ENCODE measurements around the gene EHD2.

The EHD2 gene

DNA sequence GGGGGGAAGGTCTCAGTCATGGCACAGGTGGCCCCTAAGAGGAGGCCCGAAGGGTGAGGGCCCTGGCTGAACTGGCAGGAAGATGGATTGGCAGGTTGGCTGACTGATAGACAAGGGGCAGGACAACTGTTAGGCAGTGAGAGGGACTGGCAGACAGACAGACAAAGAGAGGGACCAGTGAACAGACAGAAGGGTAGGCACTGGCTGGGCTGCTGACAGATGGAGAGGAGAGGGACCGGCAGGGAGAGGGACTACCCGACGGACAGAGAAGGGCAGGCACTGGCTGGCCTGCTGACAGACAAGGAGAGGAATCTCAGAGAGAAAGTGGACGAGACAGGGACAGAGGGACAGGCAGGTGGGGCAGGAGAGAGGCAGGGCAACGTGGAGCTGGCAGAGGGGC, 31.8 kb upstream of the EHD2 start:
- Mint-ChIP-seq H3K27ac (peak overlapping the region; percentile 46), H3K36me3 (peaks cover 29% of the 10 kb centered on the region), H3K4me1 (peaks cover 6% of the 10 kb centered on the region), H3K4me3 (no peak overlapping the region), H3K9me3 (no peaks in the 10 kb centered on the region)
- DNase-seq (ENCODE audit: low spot score in 2 of 2): no peak
- ATAC-seq: no peak

DNA sequence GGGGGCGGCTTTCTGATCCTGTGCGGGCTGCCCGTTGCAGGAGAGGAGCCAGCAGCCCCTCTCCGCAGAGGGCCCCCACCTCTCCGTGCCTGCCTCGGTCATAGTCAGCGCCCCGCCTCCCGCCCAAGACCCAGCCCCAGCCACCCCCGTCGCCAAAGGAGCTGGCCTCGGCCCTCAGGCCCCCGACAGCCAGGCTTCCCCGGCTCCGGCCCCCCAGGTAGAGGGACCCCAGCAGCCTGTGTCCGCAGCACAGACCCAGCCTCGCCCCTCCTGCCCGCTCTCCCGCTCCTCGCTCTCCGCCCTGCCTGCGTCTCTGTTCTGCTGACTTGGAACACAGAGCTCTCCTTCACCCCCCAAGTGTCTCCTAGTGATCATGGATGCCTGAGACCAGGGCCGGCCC, 31.3 kb upstream of the EHD2 start:
- Mint-ChIP-seq H3K9me3 (no peaks in the 10 kb centered on the region), H3K36me3 (peaks cover 27% of the 10 kb centered on the region)

DNA sequence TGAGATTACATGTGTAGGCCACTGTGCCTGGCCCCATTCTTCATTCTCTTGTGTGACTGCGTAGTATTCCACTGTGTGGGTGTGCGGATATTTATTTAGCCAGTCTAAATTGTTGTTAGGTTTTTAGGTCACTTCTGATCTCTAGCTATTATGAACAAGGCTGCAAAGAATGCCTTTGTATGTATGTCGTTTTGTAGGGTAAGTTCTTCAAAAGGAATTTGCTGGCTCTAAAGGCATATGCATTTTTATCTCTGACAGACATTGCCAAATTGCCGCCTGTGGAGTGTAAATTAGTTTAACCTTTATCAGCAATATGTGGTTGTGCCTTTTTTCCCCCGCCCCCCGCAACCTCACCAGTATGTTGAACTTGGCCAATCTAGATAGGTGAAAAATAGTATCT, 30.3 kb upstream of the EHD2 start:
- DNase-seq (ENCODE audit: low spot score in 2 of 2) (no peak), ATAC-seq (no peak)
- H3K4me3 Mint-ChIP-seq: no peak overlapping the region
- H3K36me3 Mint-ChIP-seq: peaks cover 23% of the 10 kb centered on the region
- H3K27ac Mint-ChIP-seq: no peak overlapping the region
- H3K9me3 Mint-ChIP-seq: no peaks in the 10 kb centered on the region
- H3K4me1 Mint-ChIP-seq: peaks cover 6% of the 10 kb centered on the region

More for the DNA sequence above, 31.3 kb upstream of the EHD2 start:
- no peak overlapping the region for H3K27ac Mint-ChIP-seq
- no peak overlapping the region for H3K4me3 Mint-ChIP-seq
- ATAC-seq (no peak), DNase-seq (ENCODE audit: low spot score in 2 of 2) (no peak)
- peaks cover 6% of the 10 kb centered on the region for H3K4me1 Mint-ChIP-seq

DNA sequence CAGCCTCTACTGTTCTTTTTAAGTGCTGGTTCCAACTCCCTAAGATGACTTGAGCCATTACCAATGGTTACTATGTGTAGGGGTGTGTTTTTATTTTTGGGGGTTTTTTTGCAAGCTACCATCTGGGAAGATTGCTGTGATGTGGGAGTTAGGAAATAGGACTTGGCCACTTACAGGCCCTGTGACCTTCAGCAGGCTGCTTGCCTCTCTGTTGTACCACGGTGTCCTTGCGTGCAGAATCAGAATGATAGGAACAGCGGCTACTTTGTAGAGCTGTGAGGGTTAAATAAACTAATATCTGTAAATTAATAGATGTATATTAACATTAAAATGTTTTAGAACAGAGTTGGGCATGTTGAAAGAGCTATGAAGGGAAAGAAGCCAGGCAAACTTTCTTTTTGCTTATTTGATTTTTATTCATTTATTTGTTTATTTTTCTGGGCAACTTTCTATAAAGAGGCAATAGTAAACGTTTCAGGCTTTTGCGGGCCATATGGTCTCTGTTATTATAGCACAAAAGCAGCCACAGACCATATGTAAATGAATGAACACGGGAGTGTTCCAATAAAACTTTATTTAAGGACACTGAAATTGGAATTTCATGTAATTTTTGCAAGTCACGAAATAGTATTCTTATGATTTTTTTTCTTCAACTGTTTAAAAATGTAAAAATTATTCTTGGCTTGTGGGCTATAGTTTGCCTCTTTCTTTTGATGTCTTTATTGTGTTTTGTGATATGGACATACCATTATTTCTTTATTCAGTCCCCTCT, 26.4 kb upstream of the EHD2 start:
- no peak for ATAC-seq
- H3K9me3 Mint-ChIP-seq: no peaks in the 10 kb centered on the region
- H3K4me1 Mint-ChIP-seq: no peaks in the 10 kb centered on the region
- no peak overlapping the region for H3K4me3 Mint-ChIP-seq
- peaks cover 6% of the 10 kb centered on the region for H3K36me3 Mint-ChIP-seq
- no peak for DNase-seq (ENCODE audit: low spot score in 2 of 2)
- H3K27ac Mint-ChIP-seq: peak overlapping the region; percentile 72

DNA sequence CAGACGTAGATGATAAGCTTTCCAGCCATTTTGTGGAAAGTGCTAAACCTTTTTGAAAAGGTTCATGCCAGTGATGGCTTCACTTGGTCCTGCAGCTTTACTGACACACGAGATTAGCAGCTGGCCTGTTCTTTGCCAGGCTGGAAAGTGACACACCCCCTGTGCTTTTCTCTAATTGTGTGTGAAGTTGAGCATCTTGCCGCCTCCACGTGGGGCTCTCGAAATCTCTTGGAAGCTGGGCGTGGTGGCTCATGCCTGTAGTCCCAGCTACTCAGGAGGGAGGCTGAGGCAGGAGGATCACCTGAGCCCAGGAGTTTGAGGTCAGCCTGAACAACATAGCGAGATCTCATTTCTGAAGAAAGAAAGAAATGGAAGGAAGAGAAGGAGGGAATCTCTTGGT, 25.3 kb upstream of the EHD2 start:
- H3K27ac Mint-ChIP-seq: peak overlapping the region; percentile 72
- DNase-seq (ENCODE audit: low spot score in 2 of 2): no peak
- ATAC-seq: no peak
- H3K4me3 Mint-ChIP-seq: no peak overlapping the region
- peaks cover 2% of the 10 kb centered on the region for H3K36me3 Mint-ChIP-seq
- peaks cover 2% of the 10 kb centered on the region for H3K4me1 Mint-ChIP-seq
- no peaks in the 10 kb centered on the region for H3K9me3 Mint-ChIP-seq

DNA sequence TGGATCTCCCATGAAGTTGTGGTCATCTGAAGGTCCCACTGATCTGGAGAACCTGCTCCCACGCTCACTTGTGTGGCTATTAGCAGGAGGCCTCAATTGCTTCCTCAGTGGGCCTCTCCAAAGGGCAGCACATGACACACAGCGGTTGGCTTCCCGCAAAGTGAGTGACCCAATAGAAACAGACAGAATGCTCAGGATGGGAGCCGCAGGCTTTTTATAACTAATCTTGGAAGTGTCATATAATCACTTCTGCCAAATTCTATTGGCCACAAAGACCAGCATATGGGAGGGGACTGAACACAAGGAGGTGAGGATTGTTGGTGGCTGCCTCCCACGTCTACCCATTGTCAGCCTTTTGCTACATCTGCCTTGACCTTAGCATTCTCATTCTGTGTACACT, 22.1 kb upstream of the EHD2 start:
- Mint-ChIP-seq H3K36me3 (peaks cover 4% of the 10 kb centered on the region), H3K4me1 (peaks cover 5% of the 10 kb centered on the region), H3K9me3 (no peaks in the 10 kb centered on the region), H3K27ac (no peak overlapping the region), H3K4me3 (no peak overlapping the region)
- no peak for ATAC-seq
- no peak for DNase-seq (ENCODE audit: low spot score in 2 of 2)

DNA sequence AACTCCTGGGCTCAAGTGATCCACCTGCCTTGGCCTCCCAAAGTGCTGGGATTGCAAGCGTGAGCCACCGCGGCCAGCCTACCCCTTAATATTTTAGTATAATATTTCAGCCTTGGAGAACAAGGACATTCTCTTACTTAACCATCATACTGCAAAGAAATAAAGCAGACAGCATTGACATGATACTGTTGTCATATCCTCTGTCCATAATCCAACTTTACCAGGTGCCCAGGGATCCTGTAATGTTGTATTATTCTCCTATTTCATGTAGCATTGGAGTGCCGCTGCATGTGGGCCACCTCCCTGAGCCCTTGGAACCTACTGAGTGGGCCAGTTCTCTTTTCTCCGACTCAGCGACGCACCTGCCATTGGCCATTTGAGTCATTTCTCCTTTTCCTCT, 21.4 kb upstream of the EHD2 start:
- ATAC-seq: no peak
- DNase-seq (ENCODE audit: low spot score in 2 of 2): no peak
- Mint-ChIP-seq H3K27ac (no peak overlapping the region), H3K4me3 (no peak overlapping the region), H3K36me3 (peaks cover 4% of the 10 kb centered on the region), H3K4me1 (peaks cover 5% of the 10 kb centered on the region), H3K9me3 (no peaks in the 10 kb centered on the region)

DNA sequence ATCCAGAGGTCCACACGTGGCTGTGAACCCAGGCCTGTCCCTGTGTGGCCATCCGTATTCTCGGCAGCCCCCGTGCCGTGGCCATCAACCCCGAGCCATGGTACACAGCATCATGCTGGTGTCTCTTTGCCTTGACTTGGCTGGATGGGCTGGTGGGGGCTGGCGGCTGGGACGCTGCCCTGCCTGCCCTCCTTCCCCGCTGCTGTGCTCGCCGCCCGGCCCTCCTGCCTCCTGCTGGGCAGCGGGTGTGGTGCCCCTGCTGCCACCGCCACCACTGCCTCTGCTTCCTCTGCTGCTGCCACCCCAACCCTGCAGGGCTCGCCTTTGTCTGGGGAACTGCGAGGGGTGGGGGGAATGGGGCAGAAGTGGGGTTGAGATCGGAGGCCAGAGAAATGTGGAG, 19.7 kb upstream of the EHD2 start:
- peaks cover 5% of the 10 kb centered on the region for H3K4me1 Mint-ChIP-seq
- no peak overlapping the region for H3K4me3 Mint-ChIP-seq
- peaks cover 4% of the 10 kb centered on the region for H3K36me3 Mint-ChIP-seq
- no peak for ATAC-seq
- H3K9me3 Mint-ChIP-seq: no peaks in the 10 kb centered on the region
- DNase-seq (ENCODE audit: low spot score in 2 of 2): no peak
- peak overlapping the region; percentile 74 for H3K27ac Mint-ChIP-seq

DNA sequence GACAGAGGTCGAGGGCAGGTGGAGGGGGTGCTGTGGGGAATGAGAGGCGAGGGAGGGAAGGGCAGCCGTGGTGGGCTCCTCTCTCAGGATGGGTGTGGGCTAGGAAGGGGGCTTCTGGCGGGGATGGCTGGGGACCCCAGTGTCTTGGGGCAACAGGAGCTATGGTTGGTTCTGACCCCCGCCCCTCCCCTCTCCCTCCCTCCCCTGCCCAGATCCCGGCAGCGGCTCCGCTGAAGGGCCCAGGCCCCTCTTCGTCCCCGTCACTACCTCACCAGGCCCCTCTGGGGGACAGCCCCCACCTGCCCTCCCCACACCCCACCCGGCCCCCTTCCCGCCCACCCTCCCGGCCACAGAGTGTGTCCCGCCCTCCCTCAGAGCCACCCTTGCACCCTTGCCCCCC, 19.3 kb upstream of the EHD2 start:
- Mint-ChIP-seq H3K4me3 (no peak overlapping the region), H3K36me3 (peaks cover 4% of the 10 kb centered on the region), H3K9me3 (no peaks in the 10 kb centered on the region), H3K4me1 (peaks cover 5% of the 10 kb centered on the region), H3K27ac (no peak overlapping the region)
- ATAC-seq: no peak
- DNase-seq (ENCODE audit: low spot score in 2 of 2): no peak

DNA sequence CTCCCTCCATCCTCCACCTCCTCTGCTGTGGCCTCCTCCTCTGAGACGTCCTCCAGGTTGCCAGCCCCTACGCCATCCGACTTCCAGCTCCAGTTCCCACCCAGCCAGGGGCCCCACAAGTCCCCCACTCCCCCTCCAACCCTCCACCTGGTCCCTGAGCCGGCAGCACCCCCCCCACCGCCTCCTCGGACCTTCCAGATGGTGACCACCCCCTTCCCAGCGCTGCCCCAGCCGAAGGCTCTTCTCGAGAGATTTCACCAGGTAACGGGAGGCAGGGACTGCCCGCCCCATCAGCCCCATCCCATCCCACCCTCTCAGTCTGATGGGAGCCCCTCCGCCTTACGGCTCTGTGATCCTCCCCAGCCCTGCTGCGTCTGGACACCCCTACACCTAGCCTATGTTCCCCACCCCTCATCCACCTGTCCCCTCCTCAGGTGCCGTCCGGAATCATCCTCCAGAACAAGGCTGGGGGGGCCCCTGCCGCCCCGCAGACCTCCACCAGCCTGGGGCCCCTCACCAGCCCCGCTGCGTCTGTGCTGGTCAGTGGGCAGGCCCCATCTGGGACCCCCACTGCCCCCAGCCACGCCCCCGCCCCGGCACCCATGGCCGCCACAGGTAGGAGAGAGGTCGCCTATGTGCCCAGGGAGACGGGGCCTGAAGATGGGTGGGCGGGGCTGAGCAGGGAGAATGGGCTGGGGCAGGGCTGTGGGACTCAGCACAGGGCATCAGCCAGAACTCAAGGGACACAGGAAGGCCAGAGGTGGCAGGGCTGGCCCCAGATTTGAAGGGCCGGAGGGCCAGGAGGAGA, 18.6 kb upstream of the EHD2 start:
- Mint-ChIP-seq H3K4me1 (peaks cover 5% of the 10 kb centered on the region), H3K27ac (no peak overlapping the region), H3K9me3 (no peaks in the 10 kb centered on the region), H3K36me3 (peaks cover 10% of the 10 kb centered on the region), H3K4me3 (no peak overlapping the region)
- ATAC-seq (no peak), DNase-seq (ENCODE audit: low spot score in 2 of 2) (no peak)

DNA sequence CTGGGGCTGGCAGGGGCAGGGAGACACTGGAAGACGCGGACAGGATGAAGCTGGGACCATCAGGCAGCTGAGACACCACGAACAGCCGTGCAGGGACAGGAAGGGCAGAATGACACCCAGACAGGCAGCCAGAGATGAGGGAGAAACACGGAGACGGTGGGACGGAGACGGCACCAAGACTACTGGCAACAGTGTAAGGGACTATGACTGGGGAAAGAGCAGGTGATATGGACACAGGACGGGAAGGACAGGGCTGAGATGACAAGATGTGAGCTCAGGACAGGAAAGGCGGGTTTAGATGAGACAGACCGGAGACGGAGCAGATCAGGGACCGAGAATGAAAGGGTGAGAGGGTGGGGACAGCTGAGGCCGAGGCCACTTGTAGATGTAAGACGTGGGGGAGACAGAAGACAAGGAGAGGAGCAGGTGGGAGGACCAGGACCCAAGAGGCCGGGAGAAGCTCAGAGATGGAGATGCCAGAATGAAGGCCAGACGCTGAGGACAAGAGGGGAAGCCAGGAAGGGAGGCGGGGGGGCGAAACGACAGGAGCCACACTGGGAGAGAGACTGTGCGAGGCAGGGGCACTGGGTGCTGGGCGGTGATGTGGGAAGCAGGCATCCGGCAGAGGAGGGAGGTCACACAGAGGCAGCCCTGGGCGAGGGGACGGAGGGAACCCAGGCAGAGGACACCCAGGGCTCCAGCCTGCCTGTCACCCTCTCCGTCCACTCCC, 17.5 kb upstream of the EHD2 start:
- DNase-seq (ENCODE audit: low spot score in 2 of 2) (no peak), ATAC-seq (no peak)
- H3K4me1 Mint-ChIP-seq: peaks cover 5% of the 10 kb centered on the region
- peaks cover 18% of the 10 kb centered on the region for H3K36me3 Mint-ChIP-seq
- peak overlapping the region; percentile 17 for H3K27ac Mint-ChIP-seq
- no peak overlapping the region for H3K4me3 Mint-ChIP-seq
- no peaks in the 10 kb centered on the region for H3K9me3 Mint-ChIP-seq

DNA sequence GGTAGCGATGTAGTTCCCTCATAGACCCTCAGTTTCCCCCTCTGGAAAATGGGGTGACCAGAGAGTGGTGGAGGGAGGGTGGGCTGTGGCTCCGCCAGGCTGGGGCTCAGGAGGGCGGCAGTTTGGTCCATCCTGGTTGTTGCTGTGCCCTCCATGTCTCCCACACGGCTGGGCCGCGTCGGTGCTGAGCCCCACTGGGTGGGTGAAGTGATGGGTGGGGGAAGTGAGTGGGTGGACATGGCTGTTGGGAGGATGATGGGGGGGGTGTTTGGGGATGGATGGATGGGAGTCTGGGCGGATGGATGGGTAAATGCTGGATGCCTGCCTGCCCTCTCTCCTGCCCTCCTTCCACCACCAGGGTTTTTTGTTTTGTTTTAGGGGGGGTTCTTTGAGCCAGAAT, 16.6 kb upstream of the EHD2 start:
- DNase-seq (ENCODE audit: low spot score in 2 of 2) (no peak), ATAC-seq (no peak)
- Mint-ChIP-seq H3K36me3 (peaks cover 18% of the 10 kb centered on the region), H3K27ac (no peak overlapping the region), H3K4me1 (peaks cover 5% of the 10 kb centered on the region), H3K9me3 (no peaks in the 10 kb centered on the region), H3K4me3 (no peak overlapping the region)

DNA sequence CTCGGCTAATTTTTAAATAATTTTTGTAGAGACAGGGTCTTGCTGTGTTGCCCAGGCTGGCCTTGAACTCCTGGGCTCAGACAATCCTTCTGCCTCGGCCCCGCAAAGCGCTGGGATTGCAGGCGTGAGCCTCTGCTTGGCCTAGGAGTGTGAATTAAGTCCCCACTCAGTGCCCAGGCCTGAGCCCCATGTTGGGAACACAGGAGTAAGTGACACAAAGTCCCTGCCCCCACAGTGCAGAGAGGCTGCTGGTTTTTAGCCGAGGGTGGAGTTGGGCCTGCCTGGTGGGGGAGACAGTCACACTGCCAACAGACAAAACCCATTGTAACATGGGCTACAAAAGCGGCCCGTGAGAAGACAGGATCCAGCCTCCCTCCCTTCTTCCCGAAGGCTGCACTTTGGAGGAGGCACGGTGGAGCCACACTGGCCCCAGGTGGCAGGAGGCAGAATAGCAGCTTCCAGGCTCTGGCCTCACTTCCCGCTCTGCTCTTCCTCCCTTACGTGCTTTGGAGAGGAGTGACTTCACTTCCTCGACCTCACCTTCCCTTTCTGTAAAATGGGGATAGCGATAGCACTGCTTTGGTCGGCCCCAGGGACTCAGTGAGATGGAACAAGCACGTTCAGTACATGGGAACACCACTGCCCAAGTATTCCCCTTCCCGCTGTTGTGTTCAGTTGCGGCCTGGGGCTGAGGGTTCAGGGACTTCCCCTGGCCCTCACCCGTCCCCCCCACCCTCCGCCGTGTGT, 15.2 kb upstream of the EHD2 start:
- Mint-ChIP-seq H3K4me1 (peaks cover 2% of the 10 kb centered on the region), H3K36me3 (peaks cover 23% of the 10 kb centered on the region), H3K9me3 (no peaks in the 10 kb centered on the region), H3K4me3 (no peak overlapping the region), H3K27ac (no peak overlapping the region)
- DNase-seq (ENCODE audit: low spot score in 2 of 2) (peak; percentile 42 to 71), ATAC-seq (peak; percentile 74)

DNA sequence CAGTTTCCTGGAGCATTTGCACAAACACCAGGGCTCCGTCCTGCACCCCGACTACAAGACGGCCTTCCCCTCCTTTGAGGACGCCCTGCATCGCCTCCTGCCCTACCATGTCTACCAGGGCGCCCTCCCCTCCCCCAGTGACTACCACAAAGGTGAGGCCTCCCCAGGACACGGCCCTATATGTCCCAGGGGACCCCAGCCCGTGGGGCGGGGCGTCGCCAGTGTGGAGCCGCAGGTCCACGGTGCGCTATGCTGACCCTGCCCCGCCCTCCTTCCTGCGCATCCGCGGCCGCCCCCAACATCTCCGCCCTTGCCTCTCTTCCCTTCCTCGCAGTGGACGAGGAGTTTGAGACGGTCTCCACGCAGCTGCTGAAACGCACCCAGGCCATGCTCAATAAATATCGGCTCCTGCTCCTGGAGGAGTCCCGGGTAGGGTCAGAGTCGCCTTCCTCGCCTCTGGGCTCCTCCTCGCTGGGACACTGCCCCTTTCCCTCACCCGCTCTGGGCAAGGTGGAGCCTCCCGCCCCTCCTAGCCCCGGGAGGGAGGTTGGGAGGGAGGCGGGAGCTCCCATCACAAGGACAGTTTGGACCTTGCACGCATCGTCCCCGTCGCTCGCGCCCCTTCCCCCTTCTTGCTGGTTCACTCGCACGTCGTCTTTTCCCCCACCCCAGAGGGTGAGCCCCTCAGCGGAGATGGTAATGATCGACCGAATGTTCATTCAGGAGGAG, 14.4 kb upstream of the EHD2 start:
- no peak overlapping the region for H3K27ac Mint-ChIP-seq
- ATAC-seq: no peak
- H3K9me3 Mint-ChIP-seq: no peaks in the 10 kb centered on the region
- peaks cover 24% of the 10 kb centered on the region for H3K36me3 Mint-ChIP-seq
- DNase-seq (ENCODE audit: low spot score in 2 of 2): no peak
- no peak overlapping the region for H3K4me3 Mint-ChIP-seq
- H3K4me1 Mint-ChIP-seq: no peaks in the 10 kb centered on the region
